Stimulated activated CD8-positive, alpha-beta memory T cell treated with anti-CD3 and anti-CD28 coated beads, Interleukin-7, amount 100 ng/mL, for 48 hours (primary cell): Measurements from ENCODE around the gene GRK6.
"Not testable (repeated sequence)": the region's sequence is repeated elsewhere in the genome, so short reads cannot be mapped to it uniquely, and the experiment has no call there.

Experiments used
- DNase-seq, 2 donors: peaks; one replicate each; pipeline ENCODE4 v3.0.0-alpha.2; 2020; ENCODE audit warnings: low read depth in 1 of 2; ENCODE audit errors: extremely low read depth in 1 of 2

Gene GRK6

DNA sequence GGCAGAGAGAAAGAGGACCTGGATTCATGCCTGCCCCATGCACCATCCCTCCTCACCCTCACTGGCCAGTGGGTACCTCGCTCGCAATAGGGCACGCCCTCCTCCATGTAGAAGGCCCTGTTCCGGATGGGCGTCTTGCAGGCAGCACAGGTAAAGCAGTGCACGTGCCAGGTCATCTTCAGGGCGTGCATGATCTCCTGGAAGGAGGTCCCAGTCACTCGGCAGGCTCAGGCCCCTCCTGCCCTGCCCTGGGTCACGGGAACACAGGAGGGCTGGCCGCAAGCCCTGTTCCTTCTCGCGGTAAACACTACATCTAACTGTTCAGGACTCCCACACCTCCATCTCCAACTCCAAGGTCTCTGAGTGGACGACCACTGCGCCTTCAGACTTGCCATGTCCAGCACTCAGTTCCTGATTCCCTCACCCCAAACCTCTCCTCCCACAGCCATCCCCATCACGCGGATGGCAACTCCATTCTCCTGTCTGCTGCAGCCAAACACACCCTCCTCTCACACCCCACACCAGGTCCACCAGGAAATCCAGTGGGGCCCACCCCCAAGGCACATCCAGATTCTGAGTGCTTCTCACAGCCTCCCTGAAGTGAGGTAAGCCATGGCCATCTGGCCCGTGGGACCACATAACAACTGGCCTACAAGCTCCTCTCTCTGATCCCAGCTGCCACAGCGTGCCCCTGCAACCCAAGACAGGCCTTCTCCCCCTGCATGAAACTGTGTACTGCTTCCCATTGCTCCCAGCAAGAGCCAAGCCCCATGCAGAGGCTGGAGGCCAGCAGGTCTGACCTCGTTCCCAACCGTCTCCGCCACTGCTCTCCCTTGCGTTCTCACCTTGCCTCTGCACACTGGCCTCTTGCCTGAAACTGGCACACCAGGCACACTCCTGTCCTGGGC lies 57.8 kb downstream of the GRK6 start:
- no peak for DNase-seq

DNA sequence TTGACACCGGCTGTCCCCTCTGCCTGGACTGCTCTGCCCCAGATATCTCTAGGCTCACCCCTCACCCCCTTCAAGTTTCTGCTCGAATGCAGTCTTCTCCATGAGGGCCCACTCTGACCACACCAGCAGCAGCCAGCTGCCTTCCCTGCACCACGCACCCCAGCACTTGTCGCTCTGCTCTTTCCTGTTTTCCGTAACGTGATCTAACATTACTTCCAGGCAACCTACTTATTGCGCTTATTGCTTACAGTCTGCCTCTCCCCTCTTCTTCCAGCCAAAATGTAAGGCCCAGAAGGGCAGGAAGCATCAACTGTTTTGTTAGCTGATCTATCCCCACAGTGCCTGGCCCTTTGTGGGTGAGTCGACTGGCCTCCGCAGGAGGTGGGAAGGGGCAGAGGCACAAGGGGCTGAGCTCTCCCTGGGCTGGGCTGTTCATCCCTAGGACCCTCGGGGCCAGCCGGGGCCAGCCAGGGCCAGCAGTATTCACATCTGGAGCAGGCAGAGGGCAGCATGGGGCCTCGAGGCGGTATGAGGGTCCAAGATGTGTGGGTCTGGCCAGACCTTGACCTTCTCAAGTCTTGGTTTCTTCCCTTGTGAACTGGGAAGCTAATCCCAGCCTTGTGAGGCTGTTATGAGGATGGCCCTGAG lies 58.5 kb downstream of the GRK6 start:
- DNase-seq = no peak

DNA sequence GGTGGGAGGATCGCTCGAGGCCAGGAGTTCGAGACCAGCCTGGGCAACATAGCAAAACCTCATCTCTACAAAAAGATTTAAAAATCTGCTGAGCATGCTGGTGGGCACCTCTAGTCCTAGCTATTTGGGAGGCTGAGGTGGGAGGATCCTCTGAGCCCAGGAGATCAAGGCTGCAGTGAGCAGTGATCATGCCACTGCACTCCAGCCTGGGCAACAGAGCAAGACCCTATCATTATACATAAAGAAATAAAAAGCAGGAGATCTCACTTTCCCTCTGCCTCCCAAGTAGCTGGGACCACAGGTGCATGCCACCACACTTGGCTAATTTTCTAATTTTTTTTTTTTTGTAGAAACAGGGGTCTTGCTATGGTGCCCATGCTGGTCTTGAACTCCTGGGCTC lies 59.3 kb downstream of the GRK6 start:
- not testable (repeated sequence) for DNase-seq

DNA sequence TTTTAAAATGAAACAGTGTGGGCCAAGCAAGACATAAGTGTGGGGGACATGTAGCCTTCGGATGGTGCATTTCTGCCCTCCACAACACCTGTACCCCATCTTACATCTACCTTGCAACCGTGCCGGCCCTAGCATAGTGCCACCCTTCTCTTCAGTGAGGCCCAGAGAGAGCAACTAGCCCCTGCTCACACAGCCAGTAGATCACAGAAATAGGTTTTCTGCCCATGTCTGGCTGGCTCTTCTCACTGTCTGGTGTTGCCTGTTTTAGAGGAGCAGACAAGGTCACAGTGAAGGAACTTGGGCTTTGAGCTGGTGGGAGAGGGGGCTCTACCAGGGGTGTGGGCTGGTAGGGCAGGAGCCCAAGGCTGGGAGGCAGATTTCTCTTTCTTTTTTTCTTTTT lies 59.8 kb downstream of the GRK6 start:
- DNase-seq = no peak

GRCh38 chr5:177487144-177487543 lies 60.7 kb downstream of the GRK6 start:
- DNase-seq = no peak

DNA sequence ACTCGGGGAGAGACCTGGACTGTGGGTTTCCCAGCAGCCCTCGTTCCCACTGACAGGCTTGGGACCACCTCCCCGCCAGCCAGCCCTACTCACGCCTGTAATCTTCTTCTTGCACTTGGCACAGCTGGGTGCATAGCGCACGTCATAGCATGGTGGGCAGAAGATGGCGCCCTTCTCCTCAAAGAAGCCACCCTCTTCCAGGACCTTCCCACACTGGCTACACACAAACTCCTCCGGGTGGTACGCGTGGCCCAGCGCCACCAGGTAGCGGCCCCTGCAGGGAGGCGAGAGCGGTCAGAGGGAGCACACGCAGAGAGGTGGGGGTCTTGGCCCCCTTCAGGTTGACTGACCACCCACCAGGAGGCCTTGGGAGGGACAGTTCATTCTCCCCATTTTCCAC lies 61.5 kb downstream of the GRK6 start:
- no peak for DNase-seq

DNA sequence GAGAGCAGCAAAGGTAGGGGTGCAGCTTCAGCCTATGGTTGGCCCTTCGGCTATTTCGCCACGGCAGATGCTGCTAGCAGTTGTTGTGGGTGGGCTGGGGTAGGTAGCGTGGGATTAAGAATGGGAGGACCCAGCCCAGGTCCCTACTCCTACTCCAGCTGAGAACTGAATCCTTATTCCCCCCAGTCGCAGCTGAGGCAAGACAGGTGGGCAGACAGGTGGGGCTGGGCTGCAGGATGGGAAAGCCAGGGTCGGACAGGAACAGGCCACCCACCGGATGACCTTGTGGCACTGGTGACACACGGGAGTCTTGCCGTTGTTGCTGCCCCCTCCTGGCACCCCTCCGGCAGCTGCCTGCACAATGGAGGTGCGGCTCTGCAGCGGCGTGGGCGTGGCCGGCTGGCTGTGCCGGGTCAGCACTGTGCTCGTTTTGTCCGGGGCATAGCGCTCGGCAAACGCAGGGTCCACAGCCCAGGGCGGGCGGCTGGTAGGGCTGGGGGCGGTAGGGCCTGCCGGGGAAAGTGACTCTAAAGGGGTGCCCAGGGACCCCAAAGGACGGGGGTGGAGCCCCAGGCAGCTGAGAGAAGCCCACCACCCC lies 62.7 kb downstream of the GRK6 start:
- no peak for DNase-seq

DNA sequence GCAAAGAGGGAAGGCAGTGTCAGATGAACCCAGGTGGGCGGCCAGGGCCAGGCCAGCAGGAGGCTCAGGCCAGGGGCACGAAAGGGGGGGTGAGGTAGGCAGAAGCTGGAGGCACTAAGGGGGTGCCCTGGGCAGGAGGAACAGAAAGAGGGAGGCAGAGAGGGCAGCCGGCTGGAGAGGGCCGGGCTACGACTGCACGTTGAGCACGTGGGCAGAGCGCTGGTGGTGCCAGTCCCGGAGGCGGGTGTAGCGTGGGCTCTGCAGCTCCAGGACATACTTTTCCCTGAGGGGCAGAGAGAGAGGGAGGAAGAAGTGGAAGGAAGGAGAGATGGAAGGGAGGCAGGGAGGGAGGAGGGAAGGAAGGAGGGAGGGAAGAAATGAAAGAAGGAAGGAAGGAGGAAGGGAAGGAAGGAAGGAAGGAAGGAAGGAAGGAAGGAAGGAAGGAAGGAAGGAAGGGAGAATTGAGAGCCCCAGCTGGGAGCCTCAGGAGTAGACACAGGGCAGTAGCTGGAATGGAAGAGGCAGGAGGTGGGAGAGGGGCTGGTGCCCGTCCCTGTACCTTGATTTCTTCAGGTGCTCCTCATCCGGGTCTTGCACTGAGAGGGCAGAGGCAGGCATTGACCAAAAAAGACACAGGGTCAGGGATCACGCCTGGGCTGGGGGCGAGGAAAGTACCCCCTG lies 64.0 kb downstream of the GRK6 start:
- no peak for DNase-seq

- no peak for DNase-seq
Observed at GRCh38 chr5:177490992-177491391, 64.5 kb downstream of the GRK6 start.

DNA sequence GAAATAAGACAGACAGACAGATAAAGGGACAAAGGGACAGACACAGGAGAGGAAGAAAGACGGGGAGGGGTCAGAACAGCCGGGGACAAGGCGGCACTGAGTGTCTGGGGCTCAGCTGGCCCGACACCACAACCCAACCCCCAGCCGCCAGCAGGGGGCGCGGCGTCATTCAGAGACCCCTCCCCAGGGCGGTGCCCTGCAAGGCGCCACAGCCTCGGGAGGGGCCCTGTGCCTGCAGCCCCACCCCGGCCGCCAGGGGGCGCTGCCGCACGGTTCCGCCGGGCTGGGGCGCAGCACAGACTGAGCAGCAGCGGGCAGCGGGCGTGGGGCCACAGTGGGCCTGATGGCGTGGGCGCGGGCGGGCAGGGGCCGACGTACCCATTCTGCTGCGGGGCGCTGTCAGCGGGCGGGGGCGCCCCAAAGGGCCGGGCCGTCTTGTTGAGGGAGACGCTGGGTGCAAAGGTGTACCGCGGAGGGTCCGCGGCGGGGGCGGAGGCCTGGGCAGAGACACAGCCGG lies 65.0 kb downstream of the GRK6 start:
- no peak for DNase-seq

DNA sequence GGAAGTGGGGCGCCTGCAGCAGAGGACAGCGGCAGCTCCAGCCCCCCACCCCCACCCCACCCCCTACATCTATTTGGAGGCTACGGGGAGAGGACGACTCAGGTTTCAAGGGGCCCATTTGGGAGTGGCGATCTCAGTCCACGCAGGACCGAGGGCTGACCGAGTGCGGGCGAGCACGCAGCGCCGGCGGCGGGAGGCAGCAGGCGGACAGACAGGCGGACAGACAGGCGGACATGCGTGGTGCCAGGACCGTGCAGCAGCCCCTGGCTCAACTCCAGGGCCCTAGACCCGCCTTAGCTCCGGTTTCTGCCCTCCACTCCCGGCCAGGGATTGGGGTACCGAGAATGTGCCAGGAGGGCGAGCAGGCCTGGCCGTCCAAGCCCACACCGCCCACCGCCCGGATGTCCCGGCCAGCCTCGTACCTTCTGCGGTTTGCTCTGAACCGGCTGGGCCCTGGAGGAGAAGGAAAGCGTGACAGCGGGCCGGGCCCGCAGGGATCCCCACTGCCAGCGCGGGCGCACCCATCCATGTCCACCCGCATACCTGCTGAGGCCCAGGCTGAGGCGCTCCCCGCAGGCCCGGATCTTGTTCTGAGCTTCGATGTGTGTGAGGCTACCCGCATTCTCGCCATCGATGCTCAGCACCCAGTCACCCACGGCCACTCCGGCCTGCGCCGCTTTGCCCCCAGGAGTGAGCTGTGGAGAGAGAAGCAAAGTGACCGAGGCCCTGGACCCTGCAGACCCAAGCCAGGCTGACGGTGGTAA lies 65.7 kb downstream of the GRK6 start:
- no peak for DNase-seq
